CD4-positive, alpha-beta T cell treated with Interferon alpha-2 for 1 hour (primary cell): ENCODE results near the gene KIAA1958.

Source experiments
- DNase-seq, 2 donors: peaks; one replicate each; pipeline ENCODE4 v3.0.0-alpha.2; 2020 to 2022

Gene KIAA1958

DNA sequence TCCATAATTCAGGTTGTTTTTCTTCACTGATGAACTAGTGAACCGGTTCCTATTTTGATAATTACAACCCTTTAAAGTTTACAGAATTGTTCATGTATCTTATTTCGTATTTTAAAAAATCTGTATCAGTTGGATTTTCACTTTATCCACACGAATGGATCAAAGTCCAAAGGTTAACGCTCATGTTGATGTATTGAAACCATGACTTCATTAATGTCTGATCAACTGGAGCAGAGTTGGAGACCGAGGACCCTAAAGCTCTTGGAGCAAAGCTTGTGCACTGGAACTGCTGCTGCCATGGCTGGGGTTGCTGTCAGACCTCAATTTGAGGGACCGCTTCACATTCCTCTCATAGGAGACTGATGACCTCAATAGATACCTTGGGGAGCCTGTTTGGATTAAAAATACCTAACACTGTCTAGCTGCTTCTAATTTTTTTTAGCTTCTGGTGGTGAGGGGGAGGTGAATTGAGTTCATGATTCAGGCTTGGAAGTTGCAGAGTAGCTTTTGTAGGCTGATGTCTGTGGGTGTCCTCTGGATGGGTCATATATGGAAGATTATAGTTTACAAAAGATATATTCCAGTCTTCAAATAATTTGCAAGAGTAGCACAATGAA is 45.1 kb downstream of the KIAA1958 start:
- no peak for DNase-seq

DNA sequence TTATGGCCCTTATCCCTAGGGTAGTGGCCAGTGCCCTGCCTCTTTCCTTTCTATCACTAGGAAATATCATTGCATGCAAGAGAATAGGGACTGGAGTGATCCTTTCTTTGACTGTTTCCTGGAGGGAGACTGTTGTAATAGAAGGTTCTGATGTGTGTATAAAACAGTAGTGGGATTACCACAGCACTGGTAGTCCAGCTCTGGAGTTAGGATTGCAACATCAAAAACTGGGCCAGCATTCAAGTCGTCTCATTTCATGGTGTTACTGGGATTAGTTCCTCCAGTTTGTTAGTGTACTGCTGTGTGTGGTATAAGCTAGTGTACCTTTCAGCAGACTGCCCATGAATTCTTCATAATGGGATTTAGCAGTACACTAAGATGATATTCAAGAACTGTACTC is 45.8 kb downstream of the KIAA1958 start:
- no peak for DNase-seq

DNA sequence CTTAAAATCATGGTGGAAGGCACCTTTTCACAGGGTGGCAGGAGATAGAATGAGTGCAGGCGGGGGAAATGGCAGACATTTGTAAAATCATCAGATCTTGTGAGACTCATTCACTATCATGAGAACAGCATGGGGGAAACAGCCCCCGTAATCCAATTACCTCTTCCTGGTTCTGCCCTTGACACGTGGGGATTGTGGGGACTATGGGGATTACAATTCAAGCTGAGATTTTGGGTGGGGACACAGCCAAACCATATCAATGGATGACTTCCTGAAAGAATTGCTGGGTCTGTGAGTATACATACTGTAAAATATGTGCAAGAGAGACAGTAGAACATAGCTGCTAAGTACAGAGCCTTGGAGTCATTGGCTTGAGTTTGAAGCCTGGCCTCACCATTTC is 47.0 kb downstream of the KIAA1958 start:
- no peak for DNase-seq

DNA sequence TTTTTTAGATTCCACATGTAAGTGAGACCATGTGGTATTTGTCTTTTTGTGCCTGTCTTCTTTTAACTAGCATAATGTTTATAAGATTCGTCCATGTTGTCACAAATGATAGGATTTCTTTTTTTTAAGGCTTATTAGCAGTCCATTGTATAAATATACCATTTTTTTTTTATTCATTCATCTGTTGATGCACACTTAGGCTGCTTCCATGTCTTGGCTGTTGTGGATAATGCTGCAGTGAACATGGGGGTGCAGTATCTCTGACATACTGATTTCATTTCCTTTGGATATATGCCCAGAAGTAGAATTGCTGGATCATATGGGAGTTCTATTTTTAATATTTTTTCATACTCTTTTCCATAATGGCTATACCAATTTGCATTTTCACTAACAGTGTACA is 48.7 kb downstream of the KIAA1958 start:
- no peak for DNase-seq

DNA sequence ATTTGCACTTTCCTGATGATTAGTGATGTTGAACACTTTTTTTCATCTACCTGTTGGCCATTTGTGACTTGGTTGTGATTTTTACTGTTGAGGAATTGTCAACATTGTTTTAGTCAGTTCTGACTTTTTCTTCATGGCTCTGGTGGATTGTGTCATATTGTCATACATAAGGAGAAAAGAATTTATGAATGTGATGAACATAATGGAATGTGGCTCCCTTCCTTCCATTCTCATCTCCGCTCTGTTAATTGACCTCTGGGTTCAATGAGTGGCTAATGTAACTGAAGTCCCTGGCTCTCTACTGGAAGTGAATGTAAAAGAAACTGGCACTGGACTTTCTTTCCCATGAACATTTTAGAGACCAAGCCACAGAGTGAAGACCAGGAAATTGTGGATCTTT is 49.2 kb downstream of the KIAA1958 start:
- DNase-seq, result no peak

DNA sequence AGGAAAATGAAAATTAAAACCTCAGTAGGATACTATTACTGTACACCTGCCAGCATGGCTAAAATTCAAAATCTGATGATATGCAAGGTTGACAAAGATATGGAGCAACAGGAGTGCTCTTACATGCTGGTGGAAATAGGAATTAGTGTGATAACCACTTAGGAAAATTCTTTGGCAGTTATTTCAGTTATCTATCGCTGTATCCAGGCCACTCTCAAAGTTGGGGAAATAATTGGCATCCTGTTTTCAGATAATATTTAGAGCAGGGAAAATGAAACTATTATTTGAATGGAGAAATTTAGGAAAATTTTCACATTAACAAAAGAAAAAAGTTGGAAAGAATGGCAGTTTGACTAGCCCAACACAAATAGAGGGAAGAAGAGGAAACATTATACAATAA is 50.9 kb downstream of the KIAA1958 start:
- DNase-seq, result no peak

DNA sequence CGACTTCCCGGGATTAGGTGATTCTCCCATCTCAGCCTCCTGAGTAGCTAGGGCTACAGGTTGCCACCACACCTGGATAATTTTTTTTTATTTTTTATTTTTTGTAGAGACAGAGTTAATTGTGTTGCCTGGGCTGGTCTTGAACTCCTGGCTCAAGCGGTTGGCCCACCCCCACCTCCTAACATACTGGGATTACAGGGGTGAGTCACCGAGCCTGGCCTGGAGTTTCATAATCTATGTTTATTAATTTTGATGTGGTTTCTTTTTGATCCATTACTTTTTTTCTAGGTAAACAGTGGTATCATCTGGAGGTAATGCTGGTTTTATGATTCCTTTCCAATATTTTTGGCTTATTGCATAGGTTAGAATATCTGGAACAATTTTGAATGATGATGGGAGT is 54.2 kb downstream of the KIAA1958 start:
- DNase-seq, result no peak

DNA sequence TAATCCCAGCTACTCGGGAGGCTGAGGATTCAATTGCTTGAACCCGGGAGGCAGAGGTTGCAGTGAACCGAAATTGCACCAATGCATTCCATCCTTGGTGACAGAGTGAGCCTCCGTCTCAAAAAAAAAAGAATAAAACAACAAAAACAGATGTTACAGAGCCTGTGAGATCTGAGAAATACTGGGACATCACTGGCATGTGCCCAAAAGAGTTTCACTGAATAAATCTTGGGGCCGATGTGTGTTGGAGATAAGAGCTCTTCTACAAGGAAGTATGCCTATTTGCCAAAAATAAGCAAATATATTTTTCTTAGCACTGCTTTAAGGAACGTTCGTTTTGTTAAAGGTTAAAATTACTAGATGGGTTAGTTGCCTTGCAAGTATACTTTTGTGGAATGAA is 55.1 kb downstream of the KIAA1958 start:
- DNase-seq, result no peak

DNA sequence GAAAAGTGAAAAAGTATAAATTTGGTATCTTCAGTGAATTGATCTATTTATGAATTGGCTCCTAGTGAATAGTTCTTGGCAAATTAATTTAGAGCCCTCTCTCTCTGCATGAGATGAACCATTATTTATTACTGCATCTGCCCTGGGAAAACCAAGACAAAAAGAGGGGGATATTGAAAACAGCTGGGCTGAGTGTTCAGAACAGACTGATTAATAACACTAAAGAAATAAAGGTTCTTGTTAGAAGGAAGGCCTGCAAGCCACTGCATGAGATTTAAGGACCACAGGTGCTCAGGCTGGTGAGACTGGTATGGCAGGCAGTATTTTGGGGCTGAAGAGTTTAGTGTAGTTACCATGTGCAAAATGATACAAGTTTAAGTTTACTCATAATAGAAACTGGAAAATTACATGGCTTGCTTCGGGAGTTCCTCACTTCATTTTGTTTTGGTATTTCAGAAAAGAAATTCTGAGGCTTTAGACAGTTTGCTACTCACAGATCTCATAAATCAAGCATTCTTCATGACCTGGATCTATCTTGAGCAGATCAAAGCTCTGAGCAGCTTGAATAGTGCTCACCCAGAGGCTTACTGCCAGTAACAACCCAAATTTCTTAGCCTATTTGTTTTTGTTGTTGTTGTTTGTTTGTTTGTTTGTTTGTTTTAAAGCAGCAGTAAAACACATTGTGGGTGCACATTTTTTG is 56.1 kb downstream of the KIAA1958 start:
- no peak for DNase-seq

DNA sequence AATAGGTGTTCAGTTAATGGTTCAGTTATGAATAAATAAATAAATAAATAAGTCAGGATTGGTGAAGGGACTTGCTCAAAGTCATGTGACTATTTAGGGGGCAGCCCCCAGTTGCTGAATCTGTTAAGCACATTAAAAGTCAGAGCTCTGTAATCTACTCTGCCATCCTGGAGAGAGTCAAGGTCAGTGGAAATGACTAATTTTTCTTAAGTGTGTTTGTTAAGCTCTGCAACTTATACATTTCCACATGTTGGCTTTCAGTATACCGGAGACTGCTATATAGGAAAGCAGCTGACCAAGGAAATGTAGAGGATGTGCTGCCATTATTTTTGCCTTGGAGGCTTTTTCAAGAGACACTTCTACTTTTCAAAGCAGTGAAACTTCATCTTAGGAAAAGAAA is 57.9 kb downstream of the KIAA1958 start:
- no peak for DNase-seq

DNA sequence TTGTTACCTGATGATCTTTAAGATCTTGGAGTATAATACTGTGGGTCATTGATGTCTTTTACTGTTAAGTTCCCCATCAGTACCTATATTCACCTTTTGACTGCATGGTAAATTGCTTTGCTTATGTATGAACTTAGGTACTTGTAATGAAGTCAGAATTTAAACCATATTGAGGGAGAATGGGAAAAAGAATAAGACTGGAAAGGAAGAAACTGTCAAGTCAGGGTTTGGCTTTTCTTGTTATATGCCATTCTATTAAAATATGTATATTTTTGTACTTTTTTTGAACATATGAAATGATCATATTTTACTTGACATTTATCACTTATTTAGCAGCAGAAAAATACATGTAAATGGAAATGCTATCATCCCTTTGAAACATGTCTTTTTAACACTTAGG is 58.6 kb downstream of the KIAA1958 start:
- DNase-seq, result no peak

DNA sequence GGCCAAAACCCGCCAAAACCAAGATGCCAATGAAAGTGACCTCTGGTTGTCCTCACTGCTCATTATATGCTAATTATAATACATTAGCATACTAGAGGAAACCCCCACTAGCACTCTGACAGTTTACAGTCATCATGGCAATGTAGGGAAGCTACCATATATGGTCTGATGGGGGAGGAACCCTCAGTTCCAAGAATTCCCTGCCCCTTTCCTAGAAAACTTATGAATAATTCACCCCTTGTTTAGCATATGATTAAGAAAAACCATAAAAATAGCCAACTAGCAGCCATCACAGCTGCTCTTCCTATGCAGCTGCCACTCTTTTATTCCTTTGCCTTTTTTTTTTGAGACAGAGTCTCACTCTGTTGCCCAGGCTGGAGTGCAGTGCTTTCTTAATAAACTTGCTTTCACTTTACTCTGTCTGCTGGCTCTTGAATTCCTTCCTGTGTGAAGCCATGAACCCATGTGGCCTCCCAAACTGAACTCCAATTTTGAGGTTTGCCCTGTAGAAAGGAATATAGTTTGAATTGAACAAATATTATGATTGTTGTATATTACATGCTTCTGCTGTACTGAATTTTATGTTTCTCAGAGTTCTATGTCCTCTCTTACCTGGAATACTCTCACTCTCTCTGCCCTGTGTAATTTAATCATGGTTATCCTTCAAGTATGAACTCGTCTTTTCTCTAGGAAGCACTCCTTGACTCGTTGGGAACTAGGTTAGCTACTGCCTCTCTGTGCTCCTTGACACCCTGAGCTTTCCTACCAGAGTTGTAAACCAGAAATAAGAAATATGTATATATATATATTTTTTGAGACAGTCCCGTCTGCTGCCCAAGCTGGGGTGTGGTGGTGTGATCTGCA is 59.8 kb downstream of the KIAA1958 start:
- peak in 1 of 2 donors; percentile 28 for DNase-seq

DNA sequence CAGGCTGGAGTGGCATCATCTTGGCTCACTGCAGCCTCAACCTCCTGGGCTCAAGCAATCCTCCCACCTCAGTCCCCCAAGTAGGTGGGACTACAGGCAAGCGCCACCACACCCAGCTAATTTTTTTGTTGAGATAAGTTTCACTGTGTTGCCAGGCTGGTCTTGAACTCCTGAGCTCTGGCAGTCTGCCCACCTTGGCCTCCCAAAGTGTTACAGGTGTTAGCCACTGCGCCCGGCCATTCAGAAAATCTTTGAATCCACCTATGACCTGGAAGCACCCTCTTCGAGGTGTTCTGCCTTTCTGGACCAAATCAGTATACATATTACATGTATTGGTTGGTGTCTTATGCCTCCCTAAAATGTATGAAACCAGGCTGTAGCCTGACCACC is 61.4 kb downstream of the KIAA1958 start:
- DNase-seq, result no peak

DNA sequence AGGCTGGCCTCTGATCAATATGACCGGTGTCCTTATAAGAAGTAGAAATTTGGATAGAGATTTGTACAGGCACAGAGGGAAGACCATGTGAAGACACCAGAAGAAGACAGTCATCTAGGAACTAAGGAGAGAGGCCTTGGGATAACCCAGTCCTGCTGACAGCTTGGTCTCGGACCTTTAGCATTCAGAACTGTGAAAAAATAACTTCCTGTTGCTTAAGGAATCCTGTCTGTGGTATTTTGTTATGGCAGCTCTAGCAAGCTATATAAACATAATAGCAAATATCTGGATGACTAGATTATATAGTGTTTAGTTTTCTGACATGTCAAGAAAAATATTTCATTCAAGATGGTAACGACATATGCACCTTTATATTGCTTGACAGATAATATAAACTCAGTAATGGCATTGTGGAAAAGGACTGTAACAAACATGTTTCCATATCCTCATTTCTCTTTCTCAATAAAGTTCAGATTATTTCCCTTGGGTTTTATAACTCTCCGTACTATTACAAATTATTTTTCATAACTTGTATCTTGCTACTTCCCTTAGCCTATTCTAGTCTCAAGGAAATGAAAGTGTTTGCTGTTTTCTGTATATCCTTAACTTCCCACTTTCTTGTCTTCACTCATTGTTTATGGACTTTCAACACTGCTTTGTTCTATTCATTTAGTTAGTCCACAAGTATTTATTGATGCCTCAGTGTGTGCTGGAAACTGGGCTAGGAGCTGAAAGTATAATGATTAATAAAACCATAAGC is 62.4 kb downstream of the KIAA1958 start:
- DNase-seq, result no peak

DNA sequence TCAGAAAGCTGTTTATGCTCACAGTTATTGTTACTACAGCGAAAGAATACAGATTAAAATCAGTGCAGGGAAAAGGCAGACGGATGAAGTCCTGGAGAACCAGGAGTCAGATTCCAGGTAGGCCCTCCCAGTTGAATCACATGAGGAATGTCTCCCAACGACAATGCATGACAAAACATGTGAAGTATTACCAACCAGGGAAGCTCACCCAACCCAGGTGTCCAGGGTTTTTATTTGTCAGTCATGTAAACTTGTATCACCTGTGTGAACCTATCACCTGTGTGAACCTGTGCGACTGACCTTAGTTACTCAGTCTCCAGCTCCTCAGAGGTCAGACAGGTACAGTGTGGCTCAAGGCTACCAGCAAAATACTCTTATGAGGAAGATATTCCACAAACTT is 63.9 kb downstream of the KIAA1958 start:
- no peak for DNase-seq

DNA sequence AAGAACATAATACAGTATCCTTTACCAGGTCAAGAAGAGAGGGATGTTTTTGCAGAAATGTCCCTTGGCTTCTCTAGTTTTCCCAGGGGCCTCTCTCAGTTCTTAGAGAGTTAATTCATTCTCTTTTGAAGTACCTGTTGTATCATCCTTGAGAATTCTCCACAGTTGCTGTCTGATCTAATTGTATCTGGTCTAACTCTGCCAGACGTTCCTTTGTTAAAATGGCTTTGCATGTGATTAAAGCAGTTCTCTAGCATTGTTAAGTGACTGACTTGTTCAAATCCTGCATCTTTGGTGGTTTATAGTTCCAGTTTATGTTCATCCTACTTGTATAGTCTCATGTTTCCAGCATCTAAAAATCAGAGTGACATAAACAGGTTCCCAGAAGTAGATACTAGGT is 65.0 kb downstream of the KIAA1958 start:
- DNase-seq, result no peak

DNA sequence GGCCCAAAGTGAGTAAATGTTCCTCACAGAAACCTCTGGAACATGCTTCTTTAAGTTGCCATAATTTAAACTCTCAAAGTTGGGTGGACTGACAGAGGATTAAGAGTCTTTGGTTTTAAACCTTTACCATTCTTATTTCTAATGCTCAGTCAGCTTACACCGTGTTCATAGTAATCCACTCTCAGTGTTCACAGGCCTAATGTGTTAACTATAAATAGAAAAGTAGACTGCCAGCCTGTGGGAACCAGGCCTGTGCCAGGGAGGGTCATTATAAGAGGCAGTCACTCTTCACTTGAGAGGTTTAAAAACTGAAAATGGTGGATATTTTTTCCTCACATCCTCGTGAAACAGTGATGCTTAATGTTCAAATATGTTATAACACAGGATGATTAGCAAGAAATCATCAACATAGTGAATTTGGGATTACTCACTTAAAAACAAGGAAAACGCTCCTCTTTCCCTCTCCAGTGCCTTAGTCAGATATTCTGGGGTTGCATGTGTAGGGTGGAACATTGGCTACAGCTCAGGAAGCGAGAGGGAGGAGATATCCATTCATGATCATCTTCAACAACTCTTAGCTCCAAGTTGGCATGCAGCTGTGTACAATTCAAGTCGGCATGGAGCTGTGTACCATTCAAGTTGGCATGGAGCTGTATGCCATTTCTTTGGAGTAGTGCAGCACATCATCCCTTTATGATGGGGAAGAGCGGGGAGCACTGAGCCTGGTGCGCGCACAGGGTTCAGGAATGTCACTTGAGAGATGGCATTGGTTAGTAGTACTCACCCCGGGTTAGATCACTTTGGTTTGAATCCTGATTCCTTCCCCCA is 65.8 kb downstream of the KIAA1958 start:
- DNase-seq, result no peak

DNA sequence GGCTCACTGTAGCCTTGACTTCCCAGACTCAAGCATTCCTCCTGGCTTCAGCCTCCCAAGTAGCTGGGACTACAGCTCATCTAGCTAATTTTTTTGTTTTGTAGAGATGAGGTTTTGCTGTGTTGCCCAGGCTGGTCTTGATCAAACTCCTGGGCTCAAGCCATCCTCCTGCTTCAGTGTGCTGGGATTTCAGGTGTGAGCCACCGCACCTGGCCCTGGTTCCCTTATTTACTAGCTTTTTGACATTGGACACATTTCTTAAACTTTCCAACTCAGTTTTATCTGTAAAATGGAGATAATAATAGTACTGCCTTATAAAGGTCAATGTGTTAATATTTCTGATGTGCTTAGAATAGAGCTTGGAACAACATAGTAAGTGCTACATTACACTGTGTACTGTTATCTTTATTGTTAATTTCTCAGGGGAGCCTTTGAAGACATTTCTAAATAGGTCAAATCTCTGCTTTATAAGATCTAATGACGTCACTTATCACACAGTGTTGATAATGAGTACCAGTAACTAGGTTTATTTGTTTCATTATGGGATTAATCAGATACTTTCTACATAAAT is 66.7 kb downstream of the KIAA1958 start:
- DNase-seq, result no peak

DNA sequence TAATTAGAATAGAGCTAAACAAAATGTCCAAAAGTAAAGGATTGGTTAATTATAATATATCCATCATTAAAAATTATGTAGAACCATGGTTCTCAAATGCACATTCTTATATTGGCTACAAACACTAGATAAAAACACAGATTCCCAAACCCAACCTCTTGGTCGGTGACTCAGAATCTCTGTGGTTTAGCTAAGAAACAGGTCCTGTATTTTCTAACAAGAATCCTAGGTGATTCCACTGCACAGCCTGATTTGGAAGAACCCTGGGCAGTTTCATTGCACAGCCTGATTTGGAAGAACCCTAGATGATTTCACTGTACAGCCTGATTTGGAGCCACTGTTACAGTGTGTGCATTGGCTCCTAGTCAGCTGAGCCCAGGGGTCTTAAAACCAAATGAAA is 67.9 kb downstream of the KIAA1958 start:
- no peak for DNase-seq

DNA sequence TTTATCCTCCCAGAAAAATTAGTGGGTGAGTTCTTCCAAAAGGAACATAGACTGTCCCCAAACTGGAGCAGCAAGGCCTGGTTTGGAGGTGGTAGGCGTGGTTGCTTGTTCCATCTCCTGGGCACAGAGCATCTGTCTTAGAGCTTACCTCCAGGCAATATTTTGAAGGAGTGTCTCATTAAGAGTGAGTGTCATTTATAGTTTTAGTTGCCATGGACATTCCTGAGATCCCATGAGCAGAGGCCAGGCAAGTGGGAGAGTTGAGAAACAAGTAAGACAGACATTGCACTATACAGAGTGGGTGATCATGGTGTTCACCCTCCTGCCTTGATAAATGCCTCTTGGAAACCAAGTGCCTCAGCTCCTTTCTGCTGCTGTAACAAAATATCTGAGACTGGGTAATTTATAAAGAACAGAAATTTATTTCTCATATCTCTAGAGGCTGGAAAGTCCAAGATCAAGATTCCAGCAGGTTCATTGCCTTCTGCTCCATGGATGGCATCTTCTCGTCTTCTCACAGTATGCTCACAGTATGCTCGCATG is 68.5 kb downstream of the KIAA1958 start:
- DNase-seq, result no peak

DNA sequence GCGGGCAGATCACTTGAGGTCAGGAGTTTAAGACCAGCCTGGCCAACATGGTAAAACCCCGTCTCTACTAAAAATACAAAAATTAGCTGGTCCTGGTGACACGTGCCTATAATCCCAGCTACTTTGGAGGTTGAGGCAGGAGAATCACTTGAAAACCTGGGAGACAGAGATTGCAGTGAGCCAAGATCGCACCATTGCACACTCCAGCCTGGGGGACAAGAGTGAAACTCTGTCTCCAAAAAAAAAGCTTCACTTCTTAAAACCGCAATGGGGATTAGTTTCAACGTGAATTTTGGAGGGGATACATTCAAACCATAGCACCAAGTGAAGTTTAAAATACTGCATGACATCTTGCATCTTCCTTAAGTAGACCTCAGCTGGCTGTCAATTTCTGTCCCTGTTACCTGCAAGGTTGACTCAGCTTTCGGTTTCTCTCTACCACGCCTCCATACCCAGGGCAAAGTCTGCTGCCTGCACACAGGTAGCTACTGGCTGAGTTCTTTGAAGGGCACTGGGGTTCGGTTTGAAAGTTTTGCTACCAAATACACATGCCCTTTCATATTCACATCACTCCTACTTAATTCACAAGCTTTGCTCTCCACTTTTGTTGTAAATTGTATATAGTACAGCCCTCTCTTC is 69.3 kb downstream of the KIAA1958 start:
- DNase-seq, result no peak
